Small intestine (tissue), 7 donors: ENCODE measurements around the gene RAB40C. TPM values are rescaled to one million over a fixed set of nuclear protein-coding genes. Genes with fewer than 3 reads are reported as not detected.

ENCODE experiments used
- DNase-seq, 2 donors: peaks; one replicate each; pipeline versions ENCODE4 v3.0.0 to v3.0.0-alpha.2; 2013
- FAIRE-seq: peaks from 2 replicates; lab custom pipeline; 2012; peaks lifted over from hg19 to GRCh38; lab: Jason Lieb, UNC
- H3K27ac ChIP-seq, 3 donors: one replicate each; pipeline ENCODE4 v1.5.1; 2013; ENCODE audit warnings: low read length in 2 of 3, mild to moderate bottlenecking in 2 of 3, control low read depth in 1 of 3, inconsistent platforms in 1 of 3, low read depth in 1 of 3, moderate library complexity in 1 of 3
- H3K27me3 ChIP-seq, 3 donors: one replicate each; pipeline ENCODE4 v1.6.1; 2013; ENCODE audit warnings: low read length in 3 of 3, inconsistent platforms in 1 of 3; ENCODE audit not compliant: control insufficient read depth in 3 of 3, insufficient read depth in 3 of 3
- H3K36me3 ChIP-seq, 3 donors: one replicate each; pipeline ENCODE4 v1.6.1; 2013; ENCODE audit warnings: low read length in 3 of 3, inconsistent platforms in 1 of 3, low read depth in 1 of 3, mild to moderate bottlenecking in 1 of 3, moderate library complexity in 1 of 3; ENCODE audit not compliant: control insufficient read depth in 3 of 3, insufficient read depth in 2 of 3
- H3K4me1 ChIP-seq, 3 donors: one replicate each; pipeline ENCODE4 v1.6.1; 2013; ENCODE audit warnings: low read length in 2 of 3, inconsistent platforms in 1 of 3, low read depth in 1 of 3, mild to moderate bottlenecking in 1 of 3, moderate library complexity in 1 of 3; ENCODE audit not compliant: control insufficient read depth in 3 of 3, insufficient read depth in 2 of 3
- H3K4me3 ChIP-seq, 3 donors: one replicate each; pipeline ENCODE4 v1.5.1; 2013; ENCODE audit warnings: low read length in 3 of 3, control low read depth in 1 of 3, inconsistent platforms in 1 of 3, low read depth in 1 of 3, mild to moderate bottlenecking in 1 of 3, moderate library complexity in 1 of 3
- H3K9me3 ChIP-seq, 2 donors: one replicate each; pipeline ENCODE4 v1.6.1; 2013; ENCODE audit warnings: low read depth in 1 of 2, low read length in 1 of 2; ENCODE audit not compliant: control insufficient read depth in 2 of 2, insufficient read depth in 1 of 2
- WGBS, 3 donors: extraction: QIAGEN DNeasy Blood & Tissue Kit; methylation state at CpG; one replicate each; pipeline ENCODE4 v1.1.7; 2013; 5-methylcytosine and 5-hydroxymethylcytosine counted together
- polyA plus RNA-seq, 4 donors: library from polyadenylated mRNA; stranded (reverse) in 3 of 4; unstranded in 1 of 4; fragments of 200-250 nt in 3 of 4; fragments of 120-200 nt in 1 of 4; gene quantifications; one replicate each; pipeline versions ENCODE4 v1.2.1 to v1.2.3, GENCODE V29; 2013
- donor health status: healthy with polysubstance abuse.
- donor health status: control.
- donor health status: control.
- donor health status: Bipolar disorder and iron deficiency.
- donor health status: healthy.

Gene RAB40C
- polyA plus RNA-seq, 4 donors: 28.9 to 49.0 (median 34.6) TPM

DNA sequence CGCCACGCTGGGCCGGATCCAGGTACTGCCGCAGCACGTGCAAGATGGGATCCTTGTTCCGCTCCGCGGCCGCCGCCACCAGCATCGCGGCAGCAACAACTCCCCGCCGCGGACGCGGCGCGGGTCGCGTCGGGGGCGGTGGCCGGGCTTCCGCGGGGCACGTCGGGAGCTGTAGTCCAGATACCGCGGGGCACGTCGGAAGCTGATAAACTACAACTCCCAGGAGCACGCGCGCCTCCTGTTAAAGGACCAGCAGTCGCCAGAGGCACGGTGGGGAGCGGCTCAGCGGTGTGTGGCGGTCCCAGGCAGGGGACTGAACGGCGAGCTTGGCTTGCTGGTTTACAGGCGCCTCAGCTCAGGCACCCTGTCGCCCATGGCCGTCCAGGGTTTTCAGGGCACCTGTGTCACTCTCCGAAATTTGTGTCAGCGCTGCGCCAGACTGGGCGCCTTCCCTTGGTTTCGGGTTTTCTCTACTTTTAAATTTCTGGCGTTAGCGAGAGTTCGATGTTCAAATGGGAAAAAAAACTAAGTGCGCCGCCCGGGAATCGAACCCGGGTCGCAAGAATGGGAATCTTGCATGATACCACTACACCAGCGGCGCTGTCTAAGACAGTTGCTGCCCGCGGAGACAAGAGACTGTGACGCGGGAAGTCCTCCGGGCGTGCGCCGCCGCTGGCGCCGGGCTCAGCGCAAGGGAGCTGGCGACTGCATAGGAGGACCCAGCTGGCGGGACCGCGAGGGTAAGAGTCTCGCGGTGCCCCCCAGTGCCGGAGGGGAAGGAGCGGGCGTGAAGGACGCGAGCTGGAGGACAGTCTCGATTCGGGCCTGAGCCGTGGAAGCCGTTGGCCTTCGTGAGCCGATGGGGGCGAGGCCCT is 46.6 kb downstream of the RAB40C start, which contains the start of gene METTL26:
TSS of gene METTL26 (minus strand) at position 100 of the 875 bp plus-strand sequence. CDS start at position 85, 15 bp downstream.
- no peak for FAIRE-seq
- no peaks in the 10 kb centered on the region for H3K27me3 ChIP-seq

DNA sequence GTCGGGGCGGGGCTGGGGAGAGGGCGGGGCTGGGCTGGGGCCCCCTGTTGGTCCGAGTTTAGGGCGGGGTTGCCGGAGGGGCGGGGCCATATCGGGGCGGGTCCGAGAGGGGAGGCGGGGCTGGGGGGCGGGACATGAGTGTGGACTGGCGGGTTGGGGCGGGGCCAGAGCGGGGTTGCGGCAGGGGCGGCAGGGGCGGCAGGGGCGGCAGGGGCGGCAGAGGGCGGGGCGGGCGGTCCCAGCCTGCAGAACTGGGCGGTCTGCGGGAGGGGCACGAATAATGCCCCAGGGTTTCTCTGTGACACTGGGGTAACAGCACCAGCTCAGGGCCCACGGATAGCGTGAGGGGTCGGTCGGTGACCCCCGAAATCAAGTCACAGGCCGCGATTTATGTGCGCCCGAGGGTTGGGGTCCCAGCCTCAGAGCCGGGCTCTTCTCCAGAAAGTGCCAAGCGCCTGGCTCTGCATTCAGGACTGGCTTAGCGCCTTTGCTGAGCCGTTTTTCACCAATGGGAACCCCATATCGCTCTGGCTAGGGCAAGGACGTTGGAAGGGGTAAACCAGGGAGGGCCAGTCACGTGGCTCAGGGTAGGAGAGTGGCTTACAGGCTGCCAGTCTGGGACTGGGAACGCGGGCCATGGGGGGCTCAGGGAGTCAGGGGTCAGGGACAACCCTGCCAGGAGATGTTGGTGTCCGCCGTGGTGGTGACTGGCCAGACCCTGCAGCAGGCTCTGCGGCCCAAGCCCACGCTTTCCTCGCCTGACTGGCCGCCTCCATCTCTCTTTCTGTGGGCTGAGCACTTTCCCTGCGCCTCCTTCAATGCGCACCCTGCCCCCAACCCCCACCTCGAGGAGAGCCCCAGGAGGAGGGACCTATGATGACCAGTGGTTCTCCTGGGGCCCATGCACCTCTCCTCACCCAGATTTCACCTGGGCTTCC is 47.5 kb downstream of the RAB40C start:
- 14 to 16% (median 15%) methylated on average over 32 to 53 of the region's 53 CpGs for WGBS, 3 donors
- Histone ChIP-seq H3K4me3 (peak overlapping the region; percentile 29 to 74 (median 72)), H3K27ac (peak overlapping the region in 2 of 3 donors; percentile 96 to 98), H3K27me3 (no peaks in the 10 kb centered on the region), H3K36me3 (peaks cover 0 to 21% (median 0%) of the 10 kb centered on the region in 3 donors), H3K9me3 (no peaks in the 10 kb centered on the region), H3K4me1 (peaks cover 0 to 30% (median 0%) of the 10 kb centered on the region in 3 donors)
- DNase-seq (peak; percentile 50 to 89), FAIRE-seq (no peak)

More for the DNA sequence above, 46.6 kb downstream of the RAB40C start, which contains the start of gene METTL26:
- Histone ChIP-seq H3K4me3 (peak within 1 kb of the TSS; percentile 51 to 74 (median 72)), H3K9me3 (no peaks in the 10 kb centered on the region), H3K36me3 (peaks cover 0 to 22% (median 0%) of the 10 kb centered on the region in 3 donors), H3K4me1 (peaks cover 0 to 30% (median 0%) of the 10 kb centered on the region in 3 donors), H3K27ac (peak within 1 kb of the TSS; percentile 96 to 98 (median 96))
- WGBS, 3 donors: 0% methylated on average over 76 to 91 of the region's 91 CpGs
- DNase-seq: peak; percentile 96

DNA sequence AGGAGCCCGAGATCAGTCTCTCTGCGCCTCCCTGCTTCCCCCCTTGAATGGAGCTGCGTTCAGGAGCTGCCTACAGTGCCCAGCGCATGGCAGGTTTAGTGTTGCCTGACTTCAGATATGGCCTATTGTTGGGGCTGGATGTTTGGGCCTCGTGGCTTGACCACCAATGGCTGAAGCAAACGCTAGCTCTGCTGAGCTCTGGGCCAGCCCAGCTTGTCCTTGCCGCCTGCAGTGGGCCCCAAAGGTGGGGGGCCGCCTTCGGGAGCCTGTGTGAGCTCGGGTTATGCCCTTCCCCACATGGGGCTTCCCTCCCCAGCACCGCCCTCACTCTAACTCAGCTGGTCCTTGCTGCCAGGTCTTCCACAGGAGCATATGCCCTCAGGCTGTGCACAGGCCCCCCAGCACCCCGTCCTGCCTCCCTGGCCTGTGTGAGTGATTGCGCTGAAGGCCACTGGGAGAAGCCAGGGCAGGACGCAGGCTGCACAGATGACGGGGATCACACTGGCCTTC is 48.2 kb downstream of the RAB40C start:
- Histone ChIP-seq H3K27me3 (no peaks in the 10 kb centered on the region), H3K4me1 (peaks cover 0 to 37% (median 0%) of the 10 kb centered on the region in 3 donors), H3K36me3 (peaks cover 0 to 20% (median 0%) of the 10 kb centered on the region in 3 donors), H3K9me3 (no peaks in the 10 kb centered on the region), H3K27ac (no peak overlapping the region), H3K4me3 (no peak overlapping the region)
- DNase-seq: no peak
- FAIRE-seq: no peak
- WGBS, 3 donors: 83 to 88% (median 86%) methylated on average over 13 to 15 of the region's 15 CpGs

DNA sequence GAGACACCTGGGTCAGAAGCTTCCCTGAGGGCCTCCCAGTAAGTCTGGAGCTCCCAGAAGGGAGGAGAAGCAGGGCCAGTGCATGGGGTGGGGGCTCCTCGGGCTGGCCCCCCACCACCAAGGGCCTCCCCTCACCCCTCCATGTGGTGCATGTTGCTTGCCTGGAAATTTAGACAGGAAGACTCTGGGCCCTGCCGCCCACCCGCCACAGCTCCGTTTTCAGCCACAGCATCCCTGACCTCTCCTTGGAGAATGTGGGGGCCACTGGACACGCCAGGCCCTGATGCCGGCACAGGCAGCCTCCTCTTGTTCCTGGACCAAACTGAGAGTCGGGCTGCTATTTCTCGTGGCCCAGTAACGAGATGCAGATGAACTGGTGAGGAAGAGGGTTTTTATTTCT is 49.0 kb downstream of the RAB40C start:
- no peak for FAIRE-seq
- Histone ChIP-seq H3K27me3 (no peaks in the 10 kb centered on the region), H3K27ac (no peak overlapping the region), H3K36me3 (peaks cover 0 to 23% (median 0%) of the 10 kb centered on the region in 3 donors), H3K4me1 (peaks cover 0 to 40% (median 0%) of the 10 kb centered on the region in 3 donors), H3K9me3 (no peaks in the 10 kb centered on the region), H3K4me3 (no peak overlapping the region)
- no peak for DNase-seq
- 83 to 85% (median 85%) methylated on average over 9 of the region's 9 CpGs for WGBS, 3 donors

DNA sequence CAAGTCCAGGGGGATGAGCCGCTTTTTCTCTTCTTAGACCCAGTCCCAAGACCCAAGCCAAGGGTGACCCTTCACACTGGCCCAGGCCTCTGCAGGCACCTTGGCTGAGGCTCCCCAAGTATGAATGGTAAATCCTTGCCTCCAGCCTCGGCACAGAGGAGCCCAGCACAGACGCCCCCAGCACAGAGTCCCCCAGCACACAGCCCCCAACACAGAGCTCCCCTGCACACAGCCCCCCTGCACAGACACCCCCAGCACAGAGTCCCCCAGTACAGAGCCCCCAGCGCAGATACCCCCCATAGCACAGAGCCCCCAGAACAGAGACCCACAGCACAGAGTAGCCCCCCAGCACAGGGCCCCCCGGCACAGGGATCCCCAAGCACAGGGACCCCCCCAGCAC is 50.7 kb downstream of the RAB40C start:
- FAIRE-seq (no peak), DNase-seq (no peak)
- 80 to 93% (median 88%) methylated on average over 4 to 5 of the region's 5 CpGs for WGBS, 3 donors
- peaks cover 0 to 29% (median 0%) of the 10 kb centered on the region in 3 donors for H3K36me3 ChIP-seq
- H3K4me3 ChIP-seq: peak overlapping the region in 2 of 3 donors; percentile 69 to 97
- H3K27me3 ChIP-seq: no peaks in the 10 kb centered on the region
- H3K9me3 ChIP-seq: no peaks in the 10 kb centered on the region
- peaks cover 0 to 44% (median 4%) of the 10 kb centered on the region in 3 donors for H3K4me1 ChIP-seq
- H3K27ac ChIP-seq: peak overlapping the region in 1 of 3 donors; percentile 89

DNA sequence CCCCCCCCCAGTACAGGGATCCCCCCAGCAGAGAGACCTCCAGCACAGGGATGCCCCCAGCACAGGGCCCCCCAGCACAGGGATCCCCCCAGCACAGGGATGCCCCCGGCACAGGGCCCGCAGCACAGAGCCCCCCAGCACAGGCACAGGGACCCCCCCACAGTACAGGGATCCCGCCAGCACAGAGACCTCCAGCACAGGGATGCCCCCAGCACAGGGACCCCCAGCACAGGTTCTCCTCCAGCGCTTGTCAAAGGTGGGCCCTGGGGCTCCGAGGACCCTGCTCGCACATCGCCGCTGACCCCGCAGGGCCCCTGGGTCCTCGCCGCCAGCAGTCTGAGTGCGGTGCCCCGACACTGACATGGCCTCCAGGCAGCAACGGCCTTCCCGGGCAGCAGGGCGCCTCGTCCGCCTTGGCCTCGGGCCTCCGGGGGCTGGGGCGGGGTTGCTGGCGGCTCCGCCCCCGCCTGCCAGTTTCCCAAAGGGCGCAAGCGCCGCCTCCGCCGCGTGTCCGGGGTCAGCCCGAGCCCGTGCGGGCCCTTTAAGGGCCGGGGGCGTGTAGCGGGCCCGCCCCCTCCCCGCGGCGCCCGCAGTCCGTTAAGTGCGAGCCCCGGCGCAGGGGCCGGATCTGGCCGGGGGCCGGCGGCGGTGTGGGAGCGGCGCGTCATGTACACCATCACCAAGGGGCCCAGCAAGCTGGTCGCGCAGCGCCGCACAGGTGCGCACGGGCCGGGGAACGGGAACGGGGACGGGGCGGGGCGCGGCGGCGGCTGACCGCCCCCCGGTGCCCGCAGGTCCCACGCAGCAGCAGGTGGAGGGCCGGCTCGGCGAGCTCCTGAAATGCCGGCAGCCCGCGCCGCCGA is 51.7 kb downstream of the RAB40C start, which contains the start of gene MCRIP2:
TSS of gene MCRIP2 (plus strand) at position 503 of the 863 bp plus-strand sequence. CDS start at position 667, 164 bp downstream.
- Histone ChIP-seq H3K4me3 (peak within 1 kb of the TSS; percentile 69 to 97 (median 94)), H3K36me3 (peaks cover 0 to 38% (median 0%) of the 10 kb centered on the region in 3 donors), H3K9me3 (no peaks in the 10 kb centered on the region), H3K27me3 (no peaks in the 10 kb centered on the region), H3K4me1 (peaks cover 0 to 52% (median 5%) of the 10 kb centered on the region in 3 donors), H3K27ac (peak within 1 kb of the TSS; percentile 88 to 91 (median 91))
- 1 to 3% (median 1%) methylated on average over 60 to 81 of the region's 81 CpGs for WGBS, 3 donors
- DNase-seq: peak; percentile 87 to 94
- no peak for FAIRE-seq
